WERI-Rb-1 (cell line): ENCODE measurements around the gene C1QTNF3.
"Not testable (repeated sequence)": the region's sequence is repeated elsewhere in the genome, so short reads cannot be mapped to it uniquely, and the experiment has no call there.

Source experiments
- DNase-seq: peaks from one replicate; pipeline ENCODE4 v3.0.0-alpha.2; 2020
- H3K27ac ChIP-seq: fragments of 250-450 bp; sonication (Bioruptor Pico); 2 replicates; pipeline ENCODE4 v1.5.1; 2020; ENCODE audit warnings: mild to moderate bottlenecking, moderate library complexity
- H3K27me3 ChIP-seq: fragments of 250-450 bp; sonication (Bioruptor Pico); 2 replicates; pipeline ENCODE4 v1.5.1; 2021; ENCODE audit warnings: mild to moderate bottlenecking, low read depth, moderate library complexity; ENCODE audit not compliant: insufficient read depth, severe bottlenecking
- H3K36me3 ChIP-seq: fragments of 250-450 bp; sonication (Bioruptor Pico); 2 replicates; pipeline ENCODE4 v1.5.1; 2020; ENCODE audit warnings: mild to moderate bottlenecking, moderate library complexity
- H3K4me3 ChIP-seq: 2 replicates; pipeline ENCODE4 v1.5.1; 2011; ENCODE audit warnings: low read depth, mild to moderate bottlenecking, control low read depth, low read length
- H3K9me3 ChIP-seq: fragments of 250-450 bp; sonication (Bioruptor Pico); 2 replicates; pipeline ENCODE4 v1.5.1; 2021; ENCODE audit warnings: mild to moderate bottlenecking, moderate library complexity; ENCODE audit not compliant: severe bottlenecking
- CTCF ChIP-seq: IDR thresholded peaks from 2 replicates; pipeline ENCODE4 v1.5.1; 2011; ENCODE audit warnings: low read depth, mild to moderate bottlenecking, control low read depth, inconsistent platforms, low read length

Gene C1QTNF3

GRCh38 chr5:34043099-34043876 lies at the start of gene C1QTNF3:
C1QTNF3 (minus strand) TSS chr5:34043213; CDS start chr5:34043125, 88 bp downstream.
- Histone ChIP-seq H3K9me3 (no peaks in the 10 kb centered on the region), H3K36me3 (no peaks in the 10 kb centered on the region), H3K27me3 (no peaks in the 10 kb centered on the region), H3K27ac (no peak within 1 kb of the TSS), H3K4me3 (no peak within 1 kb of the TSS)
- TF ChIP-seq CTCF: no peak
- no peak for DNase-seq

GRCh38 chr5:34091039-34091438 lies 48.0 kb upstream of the C1QTNF3 start:
- H3K36me3 ChIP-seq, H3K27ac ChIP-seq, H3K4me3 ChIP-seq, H3K27me3 ChIP-seq, H3K9me3 ChIP-seq, DNase-seq: not testable (repeated sequence)

GRCh38 chr5:34089802-34090201 lies 46.8 kb upstream of the C1QTNF3 start:
- not testable (repeated sequence) for DNase-seq, H3K36me3 ChIP-seq, H3K27ac ChIP-seq

GRCh38 chr5:34087728-34088127 lies 44.7 kb upstream of the C1QTNF3 start:
- H3K4me3 ChIP-seq, H3K36me3 ChIP-seq, H3K9me3 ChIP-seq, H3K27ac ChIP-seq, H3K27me3 ChIP-seq, DNase-seq: not testable (repeated sequence)

More at GRCh38 chr5:34089802-34090201, 46.8 kb upstream of the C1QTNF3 start:
- H3K27me3 ChIP-seq, H3K4me3 ChIP-seq, H3K9me3 ChIP-seq: not testable (repeated sequence)

GRCh38 chr5:34083898-34084297 lies 40.9 kb upstream of the C1QTNF3 start:
- H3K4me3 ChIP-seq, H3K9me3 ChIP-seq, H3K36me3 ChIP-seq, H3K27me3 ChIP-seq, H3K27ac ChIP-seq, DNase-seq: not testable (repeated sequence)

- not testable (repeated sequence) for H3K4me3 ChIP-seq, H3K36me3 ChIP-seq, H3K27me3 ChIP-seq, DNase-seq, H3K27ac ChIP-seq, H3K9me3 ChIP-seq
These were observed 36.5 kb upstream of the C1QTNF3 start for GRCh38 chr5:34079505-34079904.

- DNase-seq, H3K27me3 ChIP-seq, H3K27ac ChIP-seq, H3K4me3 ChIP-seq, H3K36me3 ChIP-seq, H3K9me3 ChIP-seq: not testable (repeated sequence)
These were observed 34.6 kb upstream of the C1QTNF3 start for GRCh38 chr5:34077636-34078035.

GRCh38 chr5:34076719-34077364 lies 33.8 kb upstream of the C1QTNF3 start:
- not testable (repeated sequence) for H3K9me3 ChIP-seq, DNase-seq, H3K4me3 ChIP-seq, H3K36me3 ChIP-seq, H3K27ac ChIP-seq, H3K27me3 ChIP-seq

GRCh38 chr5:34074472-34074871 lies 31.5 kb upstream of the C1QTNF3 start:
- H3K27me3 ChIP-seq, H3K27ac ChIP-seq, H3K4me3 ChIP-seq, H3K9me3 ChIP-seq, H3K36me3 ChIP-seq, DNase-seq: not testable (repeated sequence)

GRCh38 chr5:34074071-34074470 lies 31.1 kb upstream of the C1QTNF3 start:
- H3K4me3 ChIP-seq, H3K27ac ChIP-seq, H3K36me3 ChIP-seq, DNase-seq, H3K27me3 ChIP-seq, H3K9me3 ChIP-seq: not testable (repeated sequence)

GRCh38 chr5:34070626-34071025 lies 27.6 kb upstream of the C1QTNF3 start:
- H3K27ac ChIP-seq, H3K4me3 ChIP-seq, H3K36me3 ChIP-seq, H3K9me3 ChIP-seq, DNase-seq, H3K27me3 ChIP-seq: not testable (repeated sequence)
